Stimulated activated naive CD4-positive, alpha-beta T cell treated with Interleukin-2 at 50 U/mL for 16 hours (primary cell): ENCODE measurements around the gene SASS6.

ENCODE experiments used
- DNase-seq: peaks from one replicate; lab custom pipeline; 2025; lab: John Stamatoyannopoulos, UW

Gene SASS6

GRCh38 chr1:100132566-100133477 is at the start of gene SASS6, which contains the start of gene TRMT13:
SASS6 (minus strand) TSS chr1:100132930; CDS start chr1:100132814, 116 bp downstream.
TRMT13 (plus strand) TSS chr1:100133163; CDS start chr1:100133169, 6 bp downstream.
- peak; percentile 95 for DNase-seq

GRCh38 chr1:100178091-100178490 is 45.4 kb upstream of the SASS6 start, which contains the start of gene LRRC39:
LRRC39 (minus strand) TSS chr1:100178256; CDS start chr1:100168516, 9,740 bp downstream.
- DNase-seq = no peak

GRCh38 chr1:100177295-100178041 is 44.7 kb upstream of the SASS6 start:
- no peak for DNase-seq

GRCh38 chr1:100168051-100168450 is 35.3 kb upstream of the SASS6 start:
- no peak for DNase-seq

GRCh38 chr1:100164702-100165101 is 32.0 kb upstream of the SASS6 start:
- no peak for DNase-seq

- no peak for DNase-seq
Measured at GRCh38 chr1:100164216-100164615, 31.5 kb upstream of the SASS6 start.

GRCh38 chr1:100162881-100163280 is 30.2 kb upstream of the SASS6 start:
- no peak for DNase-seq

- DNase-seq = no peak
Measured at GRCh38 chr1:100152271-100152670, 19.5 kb upstream of the SASS6 start.

GRCh38 chr1:100151679-100152078 is 18.9 kb upstream of the SASS6 start:
- DNase-seq = no peak

GRCh38 chr1:100147875-100148274 is 15.1 kb upstream of the SASS6 start:
- DNase-seq = no peak

- DNase-seq = no peak
Measured at GRCh38 chr1:100146958-100147357, 14.2 kb upstream of the SASS6 start.

GRCh38 chr1:100145116-100145515 is 12.4 kb upstream of the SASS6 start:
- no peak for DNase-seq

GRCh38 chr1:100142343-100142742 is 9.6 kb upstream of the SASS6 start:
- DNase-seq = no peak

GRCh38 chr1:100141192-100141591 is 8.5 kb upstream of the SASS6 start:
- DNase-seq = no peak

GRCh38 chr1:100137602-100138001 is 4.9 kb upstream of the SASS6 start:
- DNase-seq = no peak

- no peak for DNase-seq
Measured at GRCh38 chr1:100134872-100135271, 2.1 kb upstream of the SASS6 start.

- no peak for DNase-seq
Measured at GRCh38 chr1:100131623-100132022, 1.1 kb downstream of the SASS6 start.

- no peak for DNase-seq
Measured at GRCh38 chr1:100130552-100131077, 2.1 kb downstream of the SASS6 start.

- DNase-seq = no peak
Measured at GRCh38 chr1:100127226-100127625, 5.5 kb downstream of the SASS6 start.

GRCh38 chr1:100122177-100122576 is 10.6 kb downstream of the SASS6 start:
- no peak for DNase-seq

GRCh38 chr1:100115524-100115923 is 17.2 kb downstream of the SASS6 start:
- no peak for DNase-seq

GRCh38 chr1:100109554-100110066 is 23.1 kb downstream of the SASS6 start:
- DNase-seq = no peak
